K562 (cell line): Measurements from ENCODE around the gene ZYG11A. TPM values are rescaled to one million over a fixed set of nuclear protein-coding genes. Genes with fewer than 3 reads are reported as not detected.

Source experiments
- ATAC-seq: fragments of 200-7000 bp; cut with Tn5 transposase; 3 replicates; pipeline ENCODE4 v1.9.1; 2020; ENCODE audit warnings: moderate library complexity
- BruUV-seq: library from RNA; stranded (reverse); fragments of 400-500 nt; replicated peaks from 2 replicates; lab custom pipeline; 2021; lab: Mats Ljungman, UMichigan
- CTCF ChIA-PET: fragments of 300-600 bp; formaldehyde crosslinking; extraction: SDS; loops from one replicate; lab custom pipeline; 2021; ENCODE audit warnings: low intra/inter-chr PET ratio; lab: Yijun Ruan, JAX
- POLR2A ChIA-PET: fragments of 300-600, 350-650 bp; sonication (Branson Sonifier 250); formaldehyde crosslinking; extraction: SDS; loops from one replicate; lab custom pipeline; 2021; ENCODE audit warnings: antibody characterized with exemption, inconsistent platforms; lab: Yijun Ruan, JAX
- DNase-seq, 4 experiments: peaks; one replicate each; pipeline versions ENCODE4 v3.0.0 to v3.0.0-alpha.2; 2011 to 2018; ENCODE audit warnings: low spot score in 3 of 4, mixed read lengths in 3 of 4; ENCODE audit errors: extremely low read depth in 1 of 4
- FAIRE-seq: peaks from 2 replicates; lab custom pipeline; 2011; peaks lifted over from hg19 to GRCh38; lab: Jason Lieb, UNC
- H2AFZ ChIP-seq: 2 replicates; pipeline ENCODE4 v1.6.0; 2011; ENCODE audit warnings: low read depth, low read length, control low read depth, inconsistent platforms
- H3K27ac ChIP-seq: fragments of 200-600 bp; 3 replicates; pipeline ENCODE4 v1.8.0; 2011; ENCODE audit warnings: low read depth, mild to moderate bottlenecking, control low read depth, inconsistent platforms, low read length, moderate library complexity, mixed read lengths; ENCODE audit errors: extremely low read depth
- H3K27me3 ChIP-seq, 2 experiments: fragments of 300-600 bp in 1 of 2; 2 replicates in 1 of 2; 3 replicates in 1 of 2; pipeline versions ENCODE4 v1.6.0 to v1.8.0; 2011; ENCODE audit warnings: inconsistent platforms in 2 of 2, low read length in 2 of 2, mild to moderate bottlenecking in 1 of 2, mixed read lengths in 1 of 2, moderate library complexity in 1 of 2; ENCODE audit not compliant: control insufficient read depth in 2 of 2, insufficient read depth in 2 of 2
- H3K36me3 ChIP-seq: fragments of 300-600 bp; 3 replicates; pipeline ENCODE4 v1.8.0; 2011; ENCODE audit warnings: mild to moderate bottlenecking, low read length, inconsistent platforms; ENCODE audit not compliant: control insufficient read depth, insufficient read depth
- H3K4me1 ChIP-seq, 2 experiments: fragments of 200-600 bp in 1 of 2; replicated peaks in 1 of 2; 2 replicates in 1 of 2; 3 replicates in 1 of 2; pipeline versions ENCODE4 v1.5.1 to v1.8.0; 2011; ENCODE audit warnings: inconsistent platforms in 2 of 2, low read length in 2 of 2, mild to moderate bottlenecking in 1 of 2, mixed read lengths in 1 of 2, moderate library complexity in 1 of 2; ENCODE audit not compliant: control insufficient read depth in 2 of 2, insufficient read depth in 2 of 2
- H3K4me2 ChIP-seq: 2 replicates; pipeline ENCODE4 v1.6.1; 2011; ENCODE audit warnings: low read length, control low read depth, inconsistent platforms, mixed read lengths; ENCODE audit not compliant: insufficient read depth
- H3K4me3 ChIP-seq: fragments of 200-600 bp; sonication (generic), shearing (Covaris generic); 2 replicates; pipeline ENCODE4 v1.5.1; 2016; ENCODE audit warnings: control low read depth, inconsistent platforms
- H3K79me2 ChIP-seq: fragments of 200-600 bp; 3 replicates; pipeline ENCODE4 v1.8.0; 2011; ENCODE audit warnings: low read length, inconsistent platforms; ENCODE audit not compliant: control insufficient read depth, insufficient read depth
- H3K9ac ChIP-seq, 2 experiments: 2 replicates each; pipeline versions ENCODE4 v1.6.0 to v1.6.1; 2011; ENCODE audit warnings: low read depth in 2 of 2, low read length in 2 of 2, control low read depth in 1 of 2, inconsistent platforms in 1 of 2, mild to moderate bottlenecking in 1 of 2, mixed read lengths in 1 of 2; ENCODE audit not compliant: insufficient read depth in 1 of 2
- H3K9me1 ChIP-seq: one replicate; pipeline ENCODE4 v1.6.0; 2011; ENCODE audit warnings: inconsistent platforms, mild to moderate bottlenecking, low read length, moderate library complexity; ENCODE audit not compliant: control insufficient read depth, insufficient read depth
- H3K9me3 ChIP-seq: replicated peaks from 2 replicates; pipeline ENCODE4 v1.5.1; 2011; ENCODE audit warnings: low read depth, low read length, inconsistent platforms; ENCODE audit not compliant: control insufficient read depth, insufficient read depth
- H4K20me1 ChIP-seq: replicated peaks from 2 replicates; pipeline ENCODE4 v1.6.1; 2011; ENCODE audit warnings: low read length, inconsistent platforms, mixed read lengths; ENCODE audit not compliant: control insufficient read depth, insufficient read depth
- CBX1 ChIP-seq: sonication (generic); IDR thresholded peaks from 2 replicates; pipeline ENCODE4 v1.6.1; 2016; ENCODE audit warnings: antibody characterized with exemption, low read depth, mild to moderate bottlenecking
- CREB5 ChIP-seq: fragments of 250-450 bp; sonication (Bioruptor Pico); IDR thresholded peaks from 2 replicates; pipeline ENCODE4 v1.5.0; 2020; ENCODE audit warnings: mild to moderate bottlenecking
- L3MBTL2 ChIP-seq: fragments of 450-650 bp; IDR thresholded peaks from 2 replicates; pipeline ENCODE4 v1.6.1; 2016; ENCODE audit warnings: mild to moderate bottlenecking, moderate library complexity
- RBBP5 ChIP-seq: fragments of 200-600 bp; sonication (generic); IDR thresholded peaks from 2 replicates; pipeline ENCODE4 v1.6.1; 2012; ENCODE audit warnings: borderline replicate concordance, mild to moderate bottlenecking, low read length, control low read depth, inconsistent platforms; ENCODE audit not compliant: insufficient read depth, poor library complexity, severe bottlenecking
- RFX5 ChIP-seq: IDR thresholded peaks from 2 replicates; pipeline ENCODE4 v1.6.1; 2011; ENCODE audit warnings: low read depth, mild to moderate bottlenecking, improper control_type of control experiment, low read length
- SP2 ChIP-seq: IDR thresholded peaks from 2 replicates; pipeline ENCODE4 v1.6.1; 2011; ENCODE audit warnings: mild to moderate bottlenecking, low read depth, low read length, moderate library complexity; ENCODE audit not compliant: poor library complexity, severe bottlenecking; ENCODE audit errors: extremely low read depth
- SREBF1 ChIP-seq: fragments of 150-350 bp; IDR thresholded peaks from 2 replicates; pipeline ENCODE4 v1.6.1; 2014; ENCODE audit warnings: antibody characterized with exemption, low read depth, low read length, borderline replicate concordance
- ZNF134 ChIP-seq: fragments of 250-450 bp; sonication (Bioruptor Pico); conservative IDR thresholded peaks from 2 replicates; pipeline ENCODE4 v1.4.0; 2020
- ZNF444 ChIP-seq: fragments of 250-450 bp; sonication (Bioruptor Pico); IDR thresholded peaks from 2 replicates; pipeline ENCODE4 v1.4.0; 2020; ENCODE audit warnings: mild to moderate bottlenecking, moderate library complexity
- ZNF696 ChIP-seq: fragments of 250-450 bp; sonication (Bioruptor Pico); conservative IDR thresholded peaks from 2 replicates; pipeline ENCODE4 v1.4.0; 2020; ENCODE audit warnings: mild to moderate bottlenecking, moderate library complexity
- WGBS: fragments of 100-300 bp; shearing (Covaris generic); methylation state at CpG from one replicate; pipeline ENCODE4 v1.1.6; 2016; ENCODE audit warnings: low coverage, mixed read lengths; ENCODE audit not compliant: insufficient coverage; ENCODE audit errors: missing lambda C conversion rate; 5-methylcytosine and 5-hydroxymethylcytosine counted together
- in situ Hi-C: fragments of 300-500 bp; cut with MboI; formaldehyde crosslinking; loops from 4 replicates; pipeline ENCODE4 v1.15.0; 2018; ENCODE audit warnings: inconsistent platforms, mixed read lengths
- intact Hi-C: fragments of 100-400 bp; cut with micrococcal nuclease; formaldehyde crosslinking; loops from 2 replicates; pipeline ENCODE4 v1.14.2; 2022
- polyA plus RNA-seq, 8 experiments: library from polyadenylated mRNA; depleted of rRNA in 4 of 8; stranded (reverse) in 5 of 8; unstranded in 3 of 8; fragments of >200 nt; fragmentation: Nextera tagmentation in 2 of 8; fragmentation: Illumina TruSeq in 1 of 8; extraction: Ambion mirVana in 2 of 8; extraction: Trizol in 1 of 8; gene quantifications; 2 replicates each; pipeline versions ENCODE4 v1.2.1 to v1.2.3, GENCODE V29; 2011 to 2014; ENCODE audit warnings: inconsistent platforms in 1 of 8, missing spikeins in 1 of 8
- total RNA-seq, 7 experiments: library from RNA; depleted of rRNA in 6 of 7; stranded (reverse); fragments of >200 nt in 6 of 7; fragmentation: Illumina TruSeq in 2 of 7; extraction: Trizol in 2 of 7; gene quantifications; 2 replicates each; pipeline versions ENCODE4 v1.2.1 to v1.2.3, GENCODE V29; 2011 to 2021; ENCODE audit warnings: low replicate concordance in 1 of 7

ZYG11A gene
- total and polyA plus RNA-seq, 9 of the 15 experiments (the other 6 are each of a cell fraction or from before 2014, with no cell fraction given), result 4.5 to 21.9 (median 14.0) TPM

GRCh38 chr1:52918201-52918600 lies 75.6 kb downstream of the ZYG11A start (continued):
- TF ChIP-seq RBBP5, result no peak
- TF ChIP-seq CBX1, result no peak
- no peak for TF ChIP-seq SP2
- TF ChIP-seq CREB5 (CRISPR knock-in tag), result no peak
- TF ChIP-seq ZNF134 (CRISPR knock-in tag), result no peak
- TF ChIP-seq SREBF1, result no peak
- TF ChIP-seq RFX5, result no peak

- H3K79me2 ChIP-seq, result no peaks in the 10 kb centered on the region
- intact Hi-C loops, result no loop called here
These were observed 76.6 kb downstream of the ZYG11A start for GRCh38 chr1:52919051-52919722.

More at GRCh38 chr1:52919051-52919722, 76.6 kb downstream of the ZYG11A start:
- ChIA-PET POLR2A (interaction anchor here (0.8 kb wide), 1 partner anchor 77 kb away, joined by 5 read pairs; the partner anchor contains the start of gene ZYG11A), CTCF (no interaction called here)
- 75% methylated on average over 7 of the region's 7 CpGs for WGBS
- Histone ChIP-seq H3K27me3 (no peaks in the 10 kb centered on the region), H3K9me3 (no peaks in the 10 kb centered on the region), H3K9ac (no peak overlapping the region), H3K4me3 (no peak overlapping the region), H3K4me2 (no peak overlapping the region), H3K27ac (no peak overlapping the region), H3K36me3 (no peaks in the 10 kb centered on the region), H2AFZ (no peak overlapping the region), H3K9me1 (no peaks in the 10 kb centered on the region), H3K4me1 (peaks cover 0 to 5% of the 10 kb centered on the region in 2 experiments; a peak in 3 of 5 replicates), H4K20me1 (no peaks in the 10 kb centered on the region)
- no TSS peak for BruUV-seq
- in situ Hi-C loops, result loop anchor here (25.0 kb wide), 1 partner anchor 268 kb away; the partner anchor contains the start of gene CPT2
- TF ChIP-seq ZNF696 (CRISPR knock-in tag) (no peak), ZNF444 (CRISPR knock-in tag) (no peak), L3MBTL2 (no peak)
- no peak for ATAC-seq
- DNase-seq, result no peak
- peak; percentile 32 for FAIRE-seq
